Esophagus mucosa (tissue), 1 donor: ENCODE measurements around the gene CTXN1. TPM values are rescaled to one million over a fixed set of nuclear protein-coding genes. Genes with fewer than 3 reads are reported as not detected.
"Not testable (repeated sequence)": the region's sequence is repeated elsewhere in the genome, so short reads cannot be mapped to it uniquely, and the experiment has no call there.

Experiments
- ATAC-seq: fragments of 200-7000 bp; cut with Tn5 transposase; one replicate; pipeline ENCODE4 v1.9.1; 2020
- total RNA-seq: library from RNA; stranded (reverse); gene quantifications from one replicate; pipeline ENCODE4 v1.2.4, GENCODE V29; 2023
- donor health status: DM: yes; HTN: yes; CAD: no.

Gene CTXN1
- total RNA-seq, 1 donor from 2014 or later, result not detected

- ATAC-seq, result peak; percentile 39
These were observed 18.3 kb upstream of the CTXN1 start for GRCh38 chr19:7944177-7944761.

GRCh38 chr19:7943444-7944176 is 17.7 kb upstream of the CTXN1 start, which contains the start of gene TIMM44:
Gene TIMM44, minus strand, starts transcription at chr19:7943666. Its CDS starts 15 bp downstream, at chr19:7943651.
- peak; percentile 99 for ATAC-seq

GRCh38 chr19:7942981-7943443 is 17.1 kb upstream of the CTXN1 start:
- no peak for ATAC-seq

- ATAC-seq, result no peak
These were observed 16.1 kb upstream of the CTXN1 start for GRCh38 chr19:7941895-7942596.

- no peak for ATAC-seq
These were observed 14.9 kb upstream of the CTXN1 start for GRCh38 chr19:7940841-7941240.

- ATAC-seq, result no peak
These were observed 8.8 kb upstream of the CTXN1 start for GRCh38 chr19:7934766-7935165.

GRCh38 chr19:7933828-7934725 is 8.1 kb upstream of the CTXN1 start:
- ATAC-seq, result no peak

- ATAC-seq, result no peak
These were observed 7.5 kb upstream of the CTXN1 start for GRCh38 chr19:7933411-7933810.

GRCh38 chr19:7932930-7933300 is 7.0 kb upstream of the CTXN1 start:
- no peak for ATAC-seq

- ATAC-seq, result no peak
These were observed 6.5 kb upstream of the CTXN1 start for GRCh38 chr19:7932276-7932929.

- ATAC-seq, result peak; percentile 1
These were observed 5.5 kb upstream of the CTXN1 start for GRCh38 chr19:7931221-7932061.

GRCh38 chr19:7930765-7931164 is 4.8 kb upstream of the CTXN1 start:
- no peak for ATAC-seq

GRCh38 chr19:7930030-7930429 is 4.1 kb upstream of the CTXN1 start:
- ATAC-seq, result not testable (repeated sequence)

GRCh38 chr19:7928741-7929701 is 3.1 kb upstream of the CTXN1 start:
- no peak for ATAC-seq

GRCh38 chr19:7928334-7928706 is 2.4 kb upstream of the CTXN1 start:
- ATAC-seq, result no peak

GRCh38 chr19:7927605-7928333 is 1.8 kb upstream of the CTXN1 start:
- ATAC-seq, result no peak

GRCh38 chr19:7926727-7927604 is 1.0 kb upstream of the CTXN1 start:
- no peak for ATAC-seq
